Mesenchymal stem cell (in vitro differentiated cells and primary cell): ENCODE measurements around the gene RASA3.

Source experiments
- DNase-seq: peaks from one replicate; pipeline ENCODE4 v3.0.0-alpha.2; 2013
- H2AFZ ChIP-seq: one replicate; pipeline ENCODE4 v1.6.1; 2013; ENCODE audit warnings: low read depth, mild to moderate bottlenecking, control low read depth, inconsistent platforms, low read length, moderate library complexity
- H2AK5ac ChIP-seq: 2 replicates; pipeline ENCODE4 v1.6.1; 2013; ENCODE audit warnings: low read length, moderate library complexity, mild to moderate bottlenecking, inconsistent platforms; ENCODE audit not compliant: severe bottlenecking
- H2BK120ac ChIP-seq: one replicate; pipeline ENCODE4 v1.6.1; 2013; ENCODE audit warnings: low read depth, mild to moderate bottlenecking, inconsistent platforms, low read length, moderate library complexity
- H2BK12ac ChIP-seq, 2 experiments: one replicate each; pipeline ENCODE4 v1.6.1; 2013; ENCODE audit warnings: inconsistent platforms in 2 of 2, low read length in 2 of 2, mild to moderate bottlenecking in 2 of 2, moderate library complexity in 2 of 2, control low read depth in 1 of 2
- H2BK15ac ChIP-seq: one replicate; pipeline ENCODE4 v1.6.1; 2013; ENCODE audit warnings: mild to moderate bottlenecking, low read depth, inconsistent platforms; ENCODE audit not compliant: poor library complexity, severe bottlenecking
- H2BK5ac ChIP-seq: 2 replicates; pipeline ENCODE4 v1.6.1; 2013; ENCODE audit warnings: low read depth, mild to moderate bottlenecking, low read length, control low read depth, inconsistent platforms; ENCODE audit not compliant: poor library complexity, severe bottlenecking
- H3K14ac ChIP-seq, 2 experiments: one replicate each; pipeline ENCODE4 v1.6.1; 2013; ENCODE audit warnings: inconsistent platforms in 2 of 2, low read length in 2 of 2, control low read depth in 1 of 2, mild to moderate bottlenecking in 1 of 2, moderate library complexity in 1 of 2
- H3K18ac ChIP-seq, 2 experiments: one replicate each; pipeline ENCODE4 v1.6.1; 2013; ENCODE audit warnings: inconsistent platforms in 2 of 2, low read length in 2 of 2, control low read depth in 1 of 2, low read depth in 1 of 2, mild to moderate bottlenecking in 1 of 2
- H3K23ac ChIP-seq, 2 experiments: one replicate each; pipeline ENCODE4 v1.6.1; 2013; ENCODE audit warnings: inconsistent platforms in 2 of 2, low read length in 2 of 2, mild to moderate bottlenecking in 2 of 2, moderate library complexity in 2 of 2, control low read depth in 1 of 2
- H3K27ac ChIP-seq: 2 replicates; pipeline ENCODE4 v1.5.1; 2013; ENCODE audit warnings: mild to moderate bottlenecking, moderate library complexity, low read length, control low read depth, inconsistent platforms; ENCODE audit not compliant: poor library complexity, severe bottlenecking
- H3K27me3 ChIP-seq, 2 experiments: 2 replicates each; pipeline versions ENCODE4 v1.6.1 to v1.7.0; 2013; ENCODE audit warnings: low read length in 2 of 2, mild to moderate bottlenecking in 2 of 2, moderate library complexity in 2 of 2, control low read depth in 1 of 2, inconsistent platforms in 1 of 2; ENCODE audit not compliant: control insufficient read depth in 1 of 2, insufficient read depth in 1 of 2
- H3K36me3 ChIP-seq, 2 experiments: 2 replicates each; pipeline versions ENCODE4 v1.6.1 to v1.7.0; 2013; ENCODE audit warnings: low read length in 2 of 2, control low read depth in 1 of 2, inconsistent platforms in 1 of 2, low read depth in 1 of 2, mild to moderate bottlenecking in 1 of 2; ENCODE audit not compliant: insufficient read depth in 2 of 2, control insufficient read depth in 1 of 2
- H3K4ac ChIP-seq, 2 experiments: one replicate each; pipeline ENCODE4 v1.6.1; 2013; ENCODE audit warnings: inconsistent platforms in 2 of 2, low read length in 2 of 2, mild to moderate bottlenecking in 2 of 2, moderate library complexity in 2 of 2, control low read depth in 1 of 2, low read depth in 1 of 2
- H3K4me1 ChIP-seq: 2 replicates; pipeline ENCODE4 v1.6.1; 2013; ENCODE audit warnings: low read depth, low read length, control low read depth; ENCODE audit not compliant: control insufficient read depth, insufficient read depth
- H3K4me2 ChIP-seq: 2 replicates; pipeline ENCODE4 v1.6.1; 2013; ENCODE audit warnings: low read length, mild to moderate bottlenecking, inconsistent platforms; ENCODE audit not compliant: poor library complexity, severe bottlenecking
- H3K4me3 ChIP-seq, 2 experiments: 2 replicates each; pipeline versions ENCODE4 v1.5.1 to v1.7.0; 2013; ENCODE audit warnings: low read length in 2 of 2, mild to moderate bottlenecking in 2 of 2, control low read depth in 1 of 2, low read depth in 1 of 2; ENCODE audit not compliant: insufficient read depth in 1 of 2
- H3K79me1 ChIP-seq: replicated peaks from 2 replicates; pipeline ENCODE4 v1.6.1; 2013; ENCODE audit warnings: mild to moderate bottlenecking, control low read depth, low read length, inconsistent platforms; ENCODE audit not compliant: poor library complexity, severe bottlenecking
- H3K9ac ChIP-seq: 2 replicates; pipeline ENCODE4 v1.7.0; 2013; ENCODE audit warnings: mild to moderate bottlenecking, low read length, moderate library complexity
- H3K9me3 ChIP-seq: 2 replicates; pipeline ENCODE4 v1.7.0; 2013; ENCODE audit warnings: mild to moderate bottlenecking, low read length; ENCODE audit not compliant: control insufficient read depth
- H4K8ac ChIP-seq: one replicate; pipeline ENCODE4 v1.6.1; 2013; ENCODE audit warnings: inconsistent platforms, mild to moderate bottlenecking, low read length, moderate library complexity
- H4K91ac ChIP-seq: one replicate; pipeline ENCODE4 v1.6.1; 2013; ENCODE audit warnings: mild to moderate bottlenecking, low read length, inconsistent platforms
- WGBS: methylation state at CpG from one replicate; pipeline ENCODE4 v1.1.7; 2013; ENCODE audit warnings: mixed read lengths; 5-methylcytosine and 5-hydroxymethylcytosine counted together

The RASA3 gene

DNA sequence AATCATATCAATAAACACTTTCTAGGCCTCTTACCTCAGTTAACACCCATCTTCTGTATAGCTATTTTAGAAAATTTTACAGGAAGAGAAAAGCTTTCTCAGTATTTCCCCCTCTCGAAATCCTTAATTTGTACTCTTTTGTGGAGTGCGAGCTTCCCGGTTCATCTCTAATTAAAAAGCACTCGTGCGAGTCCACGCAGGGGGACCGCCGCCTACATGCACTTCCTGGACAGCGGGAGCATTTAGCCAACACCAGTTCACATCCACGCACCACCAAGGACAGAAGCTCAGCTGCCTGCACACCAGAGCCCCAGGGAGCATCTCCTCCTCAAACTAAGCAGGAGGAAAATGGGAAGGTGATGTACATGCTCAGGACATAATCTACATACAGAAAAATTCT is 60.0 kb downstream of the RASA3 start:
- H3K4me1 ChIP-seq: peaks cover 27% of the 10 kb centered on the region
- H2BK15ac ChIP-seq: no peak overlapping the region
- 97% methylated on average over 8 of the region's 10 CpGs for WGBS
- no peak overlapping the region for H3K4me2 ChIP-seq
- no peak overlapping the region for H3K18ac ChIP-seq
- H4K8ac ChIP-seq: no peak overlapping the region
- H3K27me3 ChIP-seq: no peaks in the 10 kb centered on the region
- no peak overlapping the region for H3K14ac ChIP-seq
- H2BK120ac ChIP-seq: no peak overlapping the region
- no peak overlapping the region for H2AK5ac ChIP-seq
- H3K4me3 ChIP-seq: no peak overlapping the region
- no peak overlapping the region for H3K23ac ChIP-seq
- DNase-seq: no peak
- H3K4ac ChIP-seq: no peak overlapping the region
- peaks cover 47 to 70% of the 10 kb centered on the region in 2 experiments for H3K36me3 ChIP-seq
- H3K79me1 ChIP-seq: peaks cover 3% of the 10 kb centered on the region
- no peak overlapping the region for H3K27ac ChIP-seq
- no peak overlapping the region for H4K91ac ChIP-seq
- H3K9ac ChIP-seq: no peak overlapping the region
- H3K9me3 ChIP-seq: no peaks in the 10 kb centered on the region
- H2BK5ac ChIP-seq: no peak overlapping the region
- H2AFZ ChIP-seq: no peak overlapping the region
- no peak overlapping the region for H2BK12ac ChIP-seq

- no peak overlapping the region for H2BK12ac ChIP-seq
- no peaks in the 10 kb centered on the region for H3K9me3 ChIP-seq
- H3K4me2 ChIP-seq: no peak overlapping the region
- peaks cover 3% of the 10 kb centered on the region for H3K79me1 ChIP-seq
- no peaks in the 10 kb centered on the region for H3K27me3 ChIP-seq
- no peak overlapping the region for H4K8ac ChIP-seq
- H3K18ac ChIP-seq: no peak overlapping the region
- peaks cover 24% of the 10 kb centered on the region for H3K4me1 ChIP-seq
- DNase-seq: no peak
- H3K14ac ChIP-seq: no peak overlapping the region
- no peak overlapping the region for H2BK120ac ChIP-seq
- no peak overlapping the region for H2BK15ac ChIP-seq
- no peak overlapping the region for H2BK5ac ChIP-seq
- no peak overlapping the region for H3K4ac ChIP-seq
- no peak overlapping the region for H3K23ac ChIP-seq
- no peak overlapping the region for H3K4me3 ChIP-seq
- H3K27ac ChIP-seq: no peak overlapping the region
- no peak overlapping the region for H2AFZ ChIP-seq
- 92% methylated on average over 12 of the region's 14 CpGs for WGBS
- peaks cover 47 to 66% of the 10 kb centered on the region in 2 experiments for H3K36me3 ChIP-seq
- no peak overlapping the region for H3K9ac ChIP-seq
- H4K91ac ChIP-seq: no peak overlapping the region
- no peak overlapping the region for H2AK5ac ChIP-seq
These were observed 60.4 kb downstream of the RASA3 start for GRCh38 chr13:114071991-114072390.

DNA sequence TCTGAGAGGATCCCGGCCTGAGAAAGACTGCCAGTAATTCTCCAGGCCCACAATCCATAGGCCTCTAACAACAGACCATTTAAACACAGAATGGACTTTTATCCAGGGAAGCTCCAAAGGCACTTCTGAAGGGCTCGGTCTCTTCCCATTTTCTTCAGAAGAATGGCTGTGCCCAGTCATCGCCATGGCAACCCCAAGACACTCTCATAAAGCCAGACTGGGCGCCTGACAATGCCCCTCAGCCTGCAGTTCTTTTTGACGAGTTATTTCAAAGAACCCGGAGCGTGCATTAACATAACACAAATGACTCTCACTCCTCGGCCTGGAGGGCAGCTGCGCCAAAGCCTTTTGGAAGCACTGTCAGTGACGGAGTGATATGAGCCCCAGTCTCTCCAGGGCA is 61.0 kb downstream of the RASA3 start:
- H3K4ac ChIP-seq: no peak overlapping the region
- H2BK15ac ChIP-seq: peak overlapping the region; percentile 4
- H3K4me2 ChIP-seq: no peak overlapping the region
- peaks cover 3% of the 10 kb centered on the region for H3K79me1 ChIP-seq
- 95% methylated on average over 10 of the region's 10 CpGs for WGBS
- no peak overlapping the region for H2AK5ac ChIP-seq
- H3K14ac ChIP-seq: no peak overlapping the region
- no peak overlapping the region for H2BK120ac ChIP-seq
- H3K18ac ChIP-seq: no peak overlapping the region
- no peak overlapping the region for H3K23ac ChIP-seq
- H2AFZ ChIP-seq: no peak overlapping the region
- peaks cover 29% of the 10 kb centered on the region for H3K4me1 ChIP-seq
- no peak overlapping the region for H2BK12ac ChIP-seq
- no peak overlapping the region for H3K9ac ChIP-seq
- H3K27me3 ChIP-seq: no peaks in the 10 kb centered on the region
- no peak overlapping the region for H3K27ac ChIP-seq
- DNase-seq: no peak
- no peak overlapping the region for H4K8ac ChIP-seq
- H4K91ac ChIP-seq: no peak overlapping the region
- H3K36me3 ChIP-seq: peaks cover 47 to 66% of the 10 kb centered on the region in 2 experiments
- H2BK5ac ChIP-seq: no peak overlapping the region
- H3K9me3 ChIP-seq: no peaks in the 10 kb centered on the region
- no peak overlapping the region for H3K4me3 ChIP-seq

GRCh38 chr13:114070098-114070799 is 62.2 kb downstream of the RASA3 start:
- no peak for DNase-seq

More at GRCh38 chr13:114070098-114070799, 62.2 kb downstream of the RASA3 start:
- H2BK5ac ChIP-seq: no peak overlapping the region
- no peak overlapping the region for H2AFZ ChIP-seq
- H2BK15ac ChIP-seq: peak overlapping the region; percentile 94
- WGBS: 99% methylated on average over 35 of the region's 40 CpGs
- peaks cover 47 to 63% of the 10 kb centered on the region in 2 experiments for H3K36me3 ChIP-seq
- H3K4ac ChIP-seq: peak overlapping the region in 1 of 2 experiments; percentile 30
- no peak overlapping the region for H3K4me3 ChIP-seq
- no peaks in the 10 kb centered on the region for H3K27me3 ChIP-seq
- H3K4me2 ChIP-seq: no peak overlapping the region
- H3K23ac ChIP-seq: no peak overlapping the region
- H2AK5ac ChIP-seq: no peak overlapping the region
- H2BK120ac ChIP-seq: no peak overlapping the region
- peak overlapping the region; percentile 32 for H4K8ac ChIP-seq
- H3K79me1 ChIP-seq: peaks cover 3% of the 10 kb centered on the region
- H2BK12ac ChIP-seq: no peak overlapping the region
- H3K18ac ChIP-seq: no peak overlapping the region
- H3K14ac ChIP-seq: no peak overlapping the region
- no peak overlapping the region for H3K9ac ChIP-seq
- no peak overlapping the region for H4K91ac ChIP-seq
- H3K4me1 ChIP-seq: peaks cover 37% of the 10 kb centered on the region
- H3K9me3 ChIP-seq: no peaks in the 10 kb centered on the region
- no peak overlapping the region for H3K27ac ChIP-seq
